ENCODE data around the gene ZNF330. TPM values are rescaled to one million over a fixed set of nuclear protein-coding genes. Genes with fewer than 3 reads are reported as not detected.
"Not testable (repeated sequence)": the region's sequence is repeated elsewhere in the genome, so short reads cannot be mapped to it uniquely, and the experiment has no call there.

ZNF330 gene
- total and polyA plus RNA-seq, 2 experiments from 2014 or later, result 32.3 to 38.9 TPM

DNA sequence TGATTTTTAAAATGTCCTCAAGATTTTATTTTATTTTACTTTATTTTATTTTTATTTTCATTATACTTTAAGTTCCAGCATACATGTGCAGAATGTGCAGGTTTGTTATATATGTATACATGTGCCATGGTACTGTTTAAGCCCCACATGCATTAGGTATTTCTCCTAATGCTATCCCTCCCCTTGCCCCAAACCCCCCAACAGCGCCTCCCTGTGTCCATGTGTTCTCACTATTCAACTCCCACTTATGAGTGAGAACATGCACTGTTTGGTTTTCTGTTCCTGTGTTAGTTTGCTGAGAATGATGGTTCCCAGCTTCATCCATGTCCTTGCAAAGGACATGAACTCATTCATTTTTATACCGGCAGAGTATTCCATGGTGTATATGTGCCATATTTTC is 37.2 kb upstream of the ZNF330 start:
- H3K9me3 Mint-ChIP-seq; H3K9me2 ChIP-seq (ENCODE audit: insufficient read depth); H3K4me1 Mint-ChIP-seq; H4K20me1 ChIP-seq (replicated peaks; ENCODE audit: insufficient read depth); ATAC-seq; H3K36me3 ChIP-seq (ENCODE audit: insufficient read depth); H3K79me2 ChIP-seq (replicated peaks; ENCODE audit: insufficient read depth); H3K27ac Mint-ChIP-seq; H3F3A ChIP-seq (replicated peaks; ENCODE audit: low read depth); H3K4me3 ChIP-seq; H3K27me3 ChIP-seq (ENCODE audit: insufficient read depth); H3K27ac ChIP-seq (ENCODE audit: low read depth); H3K27me3 Mint-ChIP-seq (ENCODE audit: insufficient read depth, low read depth, poor library complexity); H2AFZ ChIP-seq; H3K4me3 Mint-ChIP-seq; H3K4me2 ChIP-seq; H3K4me1 ChIP-seq (ENCODE audit: insufficient read depth); H3K36me3 Mint-ChIP-seq (ENCODE audit: low read depth): not testable (repeated sequence)
- TF ChIP-seq, protein P1, sequence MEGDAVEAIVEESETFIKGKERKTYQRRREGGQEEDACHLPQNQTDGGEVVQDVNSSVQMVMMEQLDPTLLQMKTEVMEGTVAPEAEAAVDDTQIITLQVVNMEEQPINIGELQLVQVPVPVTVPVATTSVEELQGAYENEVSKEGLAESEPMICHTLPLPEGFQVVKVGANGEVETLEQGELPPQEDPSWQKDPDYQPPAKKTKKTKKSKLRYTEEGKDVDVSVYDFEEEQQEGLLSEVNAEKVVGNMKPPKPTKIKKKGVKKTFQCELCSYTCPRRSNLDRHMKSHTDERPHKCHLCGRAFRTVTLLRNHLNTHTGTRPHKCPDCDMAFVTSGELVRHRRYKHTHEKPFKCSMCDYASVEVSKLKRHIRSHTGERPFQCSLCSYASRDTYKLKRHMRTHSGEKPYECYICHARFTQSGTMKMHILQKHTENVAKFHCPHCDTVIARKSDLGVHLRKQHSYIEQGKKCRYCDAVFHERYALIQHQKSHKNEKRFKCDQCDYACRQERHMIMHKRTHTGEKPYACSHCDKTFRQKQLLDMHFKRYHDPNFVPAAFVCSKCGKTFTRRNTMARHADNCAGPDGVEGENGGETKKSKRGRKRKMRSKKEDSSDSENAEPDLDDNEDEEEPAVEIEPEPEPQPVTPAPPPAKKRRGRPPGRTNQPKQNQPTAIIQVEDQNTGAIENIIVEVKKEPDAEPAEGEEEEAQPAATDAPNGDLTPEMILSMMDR (conservative IDR thresholded peaks at IDR 0.05; ENCODE audit: low read depth in 2 of 2), result peak; percentile 47 to 54
- DNase-seq (ENCODE audit: low spot score), result peak; percentile 29

DNA sequence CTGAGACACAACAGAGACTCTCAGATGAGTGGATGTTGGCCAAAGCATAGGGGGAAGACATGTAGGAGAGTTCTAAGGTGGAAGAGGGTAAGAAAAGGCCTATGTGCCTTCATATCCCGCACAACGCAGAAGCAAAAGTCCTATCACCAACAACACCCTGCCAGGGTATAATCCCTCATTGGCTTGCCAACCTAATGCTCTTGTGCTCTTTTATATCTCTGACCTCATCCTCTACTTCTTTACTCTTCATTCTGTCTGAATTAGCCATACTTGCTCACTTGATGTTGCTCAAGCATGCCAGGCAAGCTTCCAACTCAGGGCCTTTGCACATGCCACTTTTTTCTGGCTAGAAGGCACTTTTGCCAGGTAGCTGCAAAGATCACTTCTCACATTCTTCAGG is 28.1 kb upstream of the ZNF330 start:
- Mint-ChIP-seq H3K4me1 (peaks cover 2% of the 10 kb centered on the region; the same call in 1 of the 3 replicates), H3K4me3 (no peak overlapping the region), H3K27me3 (ENCODE audit: insufficient read depth, low read depth, poor library complexity) (no peaks in the 10 kb centered on the region), H3K9me3 (peaks cover 5% of the 10 kb centered on the region; the same call in 1 of the 3 replicates), H3K36me3 (ENCODE audit: low read depth) (no peaks in the 10 kb centered on the region), H3K27ac (no peak overlapping the region)
- DNase-seq (ENCODE audit: low spot score) (no peak), ATAC-seq (no peak)
- no peaks in the 10 kb centered on the region for H3K36me3 ChIP-seq (ENCODE audit: insufficient read depth)
- H3K4me1 ChIP-seq (ENCODE audit: insufficient read depth), result no peaks in the 10 kb centered on the region
- H3K4me3 ChIP-seq, result no peak overlapping the region
- no peaks in the 10 kb centered on the region for H3K27me3 ChIP-seq (ENCODE audit: insufficient read depth)
- no peaks in the 10 kb centered on the region for H4K20me1 ChIP-seq (replicated peaks; ENCODE audit: insufficient read depth)
- no peaks in the 10 kb centered on the region for H3F3A ChIP-seq (replicated peaks; ENCODE audit: low read depth)
- H3K27ac ChIP-seq (ENCODE audit: low read depth), result no peak overlapping the region
- H3K79me2 ChIP-seq (replicated peaks; ENCODE audit: insufficient read depth), result no peaks in the 10 kb centered on the region
- no peak overlapping the region for H2AFZ ChIP-seq
- no peaks in the 10 kb centered on the region for H3K9me2 ChIP-seq (ENCODE audit: insufficient read depth)
- no peak overlapping the region for H3K4me2 ChIP-seq
- TF ChIP-seq ZNF114 (CRISPR knock-in tag; IDR thresholded peaks at IDR 0.05) (no peak), CREB1 (CRISPR knock-in tag; IDR thresholded peaks at IDR 0.05; ENCODE audit: low read depth) (no peak), EZH2phosphoT487 (IDR thresholded peaks at IDR 0.05; ENCODE audit: unreplicated experiment) (no peak), POLR2AphosphoS5 (IDR thresholded peaks at IDR 0.05; ENCODE audit: low read depth) (no peak), JUNB (IDR thresholded peaks at IDR 0.05; ENCODE audit: unreplicated experiment) (no peak)
- TF ChIP-seq, protein P2, sequence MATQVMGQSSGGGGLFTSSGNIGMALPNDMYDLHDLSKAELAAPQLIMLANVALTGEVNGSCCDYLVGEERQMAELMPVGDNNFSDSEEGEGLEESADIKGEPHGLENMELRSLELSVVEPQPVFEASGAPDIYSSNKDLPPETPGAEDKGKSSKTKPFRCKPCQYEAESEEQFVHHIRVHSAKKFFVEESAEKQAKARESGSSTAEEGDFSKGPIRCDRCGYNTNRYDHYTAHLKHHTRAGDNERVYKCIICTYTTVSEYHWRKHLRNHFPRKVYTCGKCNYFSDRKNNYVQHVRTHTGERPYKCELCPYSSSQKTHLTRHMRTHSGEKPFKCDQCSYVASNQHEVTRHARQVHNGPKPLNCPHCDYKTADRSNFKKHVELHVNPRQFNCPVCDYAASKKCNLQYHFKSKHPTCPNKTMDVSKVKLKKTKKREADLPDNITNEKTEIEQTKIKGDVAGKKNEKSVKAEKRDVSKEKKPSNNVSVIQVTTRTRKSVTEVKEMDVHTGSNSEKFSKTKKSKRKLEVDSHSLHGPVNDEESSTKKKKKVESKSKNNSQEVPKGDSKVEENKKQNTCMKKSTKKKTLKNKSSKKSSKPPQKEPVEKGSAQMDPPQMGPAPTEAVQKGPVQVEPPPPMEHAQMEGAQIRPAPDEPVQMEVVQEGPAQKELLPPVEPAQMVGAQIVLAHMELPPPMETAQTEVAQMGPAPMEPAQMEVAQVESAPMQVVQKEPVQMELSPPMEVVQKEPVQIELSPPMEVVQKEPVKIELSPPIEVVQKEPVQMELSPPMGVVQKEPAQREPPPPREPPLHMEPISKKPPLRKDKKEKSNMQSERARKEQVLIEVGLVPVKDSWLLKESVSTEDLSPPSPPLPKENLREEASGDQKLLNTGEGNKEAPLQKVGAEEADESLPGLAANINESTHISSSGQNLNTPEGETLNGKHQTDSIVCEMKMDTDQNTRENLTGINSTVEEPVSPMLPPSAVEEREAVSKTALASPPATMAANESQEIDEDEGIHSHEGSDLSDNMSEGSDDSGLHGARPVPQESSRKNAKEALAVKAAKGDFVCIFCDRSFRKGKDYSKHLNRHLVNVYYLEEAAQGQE (IDR thresholded peaks at IDR 0.05; ENCODE audit: unreplicated experiment), result no peak
- TF ChIP-seq, protein P1 (conservative IDR thresholded peaks at IDR 0.05; ENCODE audit: low read depth in 2 of 2), result no peak
- TF ChIP-seq, protein P3, sequence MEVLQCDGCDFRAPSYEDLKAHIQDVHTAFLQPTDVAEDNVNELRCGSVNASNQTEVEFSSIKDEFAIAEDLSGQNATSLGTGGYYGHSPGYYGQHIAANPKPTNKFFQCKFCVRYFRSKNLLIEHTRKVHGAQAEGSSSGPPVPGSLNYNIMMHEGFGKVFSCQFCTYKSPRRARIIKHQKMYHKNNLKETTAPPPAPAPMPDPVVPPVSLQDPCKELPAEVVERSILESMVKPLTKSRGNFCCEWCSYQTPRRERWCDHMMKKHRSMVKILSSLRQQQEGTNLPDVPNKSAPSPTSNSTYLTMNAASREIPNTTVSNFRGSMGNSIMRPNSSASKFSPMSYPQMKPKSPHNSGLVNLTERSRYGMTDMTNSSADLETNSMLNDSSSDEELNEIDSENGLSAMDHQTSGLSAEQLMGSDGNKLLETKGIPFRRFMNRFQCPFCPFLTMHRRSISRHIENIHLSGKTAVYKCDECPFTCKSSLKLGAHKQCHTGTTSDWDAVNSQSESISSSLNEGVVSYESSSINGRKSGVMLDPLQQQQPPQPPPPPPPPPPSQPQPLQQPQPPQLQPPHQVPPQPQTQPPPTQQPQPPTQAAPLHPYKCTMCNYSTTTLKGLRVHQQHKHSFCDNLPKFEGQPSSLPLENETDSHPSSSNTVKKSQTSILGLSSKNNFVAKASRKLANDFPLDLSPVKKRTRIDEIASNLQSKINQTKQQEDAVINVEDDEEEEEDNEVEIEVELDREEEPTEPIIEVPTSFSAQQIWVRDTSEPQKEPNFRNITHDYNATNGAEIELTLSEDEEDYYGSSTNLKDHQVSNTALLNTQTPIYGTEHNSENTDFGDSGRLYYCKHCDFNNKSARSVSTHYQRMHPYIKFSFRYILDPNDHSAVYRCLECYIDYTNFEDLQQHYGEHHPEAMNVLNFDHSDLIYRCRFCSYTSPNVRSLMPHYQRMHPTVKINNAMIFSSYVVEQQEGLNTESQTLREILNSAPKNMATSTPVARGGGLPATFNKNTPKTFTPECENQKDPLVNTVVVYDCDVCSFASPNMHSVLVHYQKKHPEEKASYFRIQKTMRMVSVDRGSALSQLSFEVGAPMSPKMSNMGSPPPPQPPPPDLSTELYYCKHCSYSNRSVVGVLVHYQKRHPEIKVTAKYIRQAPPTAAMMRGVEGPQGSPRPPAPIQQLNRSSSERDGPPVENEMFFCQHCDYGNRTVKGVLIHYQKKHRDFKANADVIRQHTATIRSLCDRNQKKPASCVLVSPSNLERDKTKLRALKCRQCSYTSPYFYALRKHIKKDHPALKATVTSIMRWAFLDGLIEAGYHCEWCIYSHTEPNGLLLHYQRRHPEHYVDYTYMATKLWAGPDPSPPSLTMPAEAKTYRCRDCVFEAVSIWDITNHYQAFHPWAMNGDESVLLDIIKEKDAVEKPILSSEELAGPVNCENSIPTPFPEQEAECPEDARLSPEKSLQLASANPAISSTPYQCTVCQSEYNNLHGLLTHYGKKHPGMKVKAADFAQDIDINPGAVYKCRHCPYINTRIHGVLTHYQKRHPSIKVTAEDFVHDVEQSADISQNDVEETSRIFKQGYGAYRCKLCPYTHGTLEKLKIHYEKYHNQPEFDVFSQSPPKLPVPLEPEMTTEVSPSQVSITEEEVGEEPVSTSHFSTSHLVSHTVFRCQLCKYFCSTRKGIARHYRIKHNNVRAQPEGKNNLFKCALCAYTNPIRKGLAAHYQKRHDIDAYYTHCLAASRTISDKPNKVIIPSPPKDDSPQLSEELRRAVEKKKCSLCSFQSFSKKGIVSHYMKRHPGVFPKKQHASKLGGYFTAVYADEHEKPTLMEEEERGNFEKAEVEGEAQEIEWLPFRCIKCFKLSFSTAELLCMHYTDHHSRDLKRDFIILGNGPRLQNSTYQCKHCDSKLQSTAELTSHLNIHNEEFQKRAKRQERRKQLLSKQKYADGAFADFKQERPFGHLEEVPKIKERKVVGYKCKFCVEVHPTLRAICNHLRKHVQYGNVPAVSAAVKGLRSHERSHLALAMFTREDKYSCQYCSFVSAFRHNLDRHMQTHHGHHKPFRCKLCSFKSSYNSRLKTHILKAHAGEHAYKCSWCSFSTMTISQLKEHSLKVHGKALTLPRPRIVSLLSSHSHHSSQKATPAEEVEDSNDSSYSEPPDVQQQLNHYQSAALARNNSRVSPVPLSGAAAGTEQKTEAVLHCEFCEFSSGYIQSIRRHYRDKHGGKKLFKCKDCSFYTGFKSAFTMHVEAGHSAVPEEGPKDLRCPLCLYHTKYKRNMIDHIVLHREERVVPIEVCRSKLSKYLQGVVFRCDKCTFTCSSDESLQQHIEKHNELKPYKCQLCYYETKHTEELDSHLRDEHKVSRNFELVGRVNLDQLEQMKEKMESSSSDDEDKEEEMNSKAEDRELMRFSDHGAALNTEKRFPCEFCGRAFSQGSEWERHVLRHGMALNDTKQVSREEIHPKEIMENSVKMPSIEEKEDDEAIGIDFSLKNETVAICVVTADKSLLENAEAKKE (CRISPR knock-in tag; IDR thresholded peaks at IDR 0.05), result no peak
